GM18517 (cell line): ENCODE measurements around the gene IL31RA.

ENCODE experiments used
- ATAC-seq: cut with Tn5 transposase; IDR thresholded peaks from one replicate; pipeline ENCODE4 v1.9.1; 2021; ENCODE audit warnings: mild to moderate bottlenecking, moderate library complexity; ENCODE audit not compliant: unreplicated experiment

Gene IL31RA

GRCh38 chr5:55900068-55900467 lies 48.9 kb downstream of the IL31RA start:
- no peak for ATAC-seq

GRCh38 chr5:55900776-55901175 lies 49.6 kb downstream of the IL31RA start:
- ATAC-seq = no peak

- no peak for ATAC-seq
Measured at GRCh38 chr5:55902696-55903095, 51.5 kb downstream of the IL31RA start.

- ATAC-seq = peak; percentile 88
Measured at GRCh38 chr5:55903121-55903701, 52.1 kb downstream of the IL31RA start.

- no peak for ATAC-seq
Measured at GRCh38 chr5:55904152-55904551, 53.0 kb downstream of the IL31RA start.

GRCh38 chr5:55905251-55905650 lies 54.1 kb downstream of the IL31RA start:
- no peak for ATAC-seq

GRCh38 chr5:55907927-55908326 lies 56.8 kb downstream of the IL31RA start:
- no peak for ATAC-seq

- ATAC-seq = no peak
Measured at GRCh38 chr5:55908804-55909203, 57.6 kb downstream of the IL31RA start.

- no peak for ATAC-seq
Measured at GRCh38 chr5:55911784-55912653, 60.9 kb downstream of the IL31RA start.

GRCh38 chr5:55913466-55914413 lies 62.6 kb downstream of the IL31RA start:
- ATAC-seq = peak; percentile 98

- no peak for ATAC-seq
Measured at GRCh38 chr5:55914971-55915370, 63.8 kb downstream of the IL31RA start.

- no peak for ATAC-seq
Measured at GRCh38 chr5:55915783-55916182, 64.6 kb downstream of the IL31RA start.

GRCh38 chr5:55916986-55917385 lies 65.8 kb downstream of the IL31RA start:
- no peak for ATAC-seq

- no peak for ATAC-seq
Measured at GRCh38 chr5:55917402-55918086, 66.4 kb downstream of the IL31RA start.

- ATAC-seq = no peak
Measured at GRCh38 chr5:55918087-55919035, 67.2 kb downstream of the IL31RA start.

- ATAC-seq = no peak
Measured at GRCh38 chr5:55919625-55920024, 68.5 kb downstream of the IL31RA start.

- ATAC-seq = no peak
Measured at GRCh38 chr5:55920784-55921183, 69.6 kb downstream of the IL31RA start.

GRCh38 chr5:55921617-55922016 lies 70.5 kb downstream of the IL31RA start:
- ATAC-seq = no peak

GRCh38 chr5:55923177-55923771 lies 72.1 kb downstream of the IL31RA start:
- ATAC-seq = no peak
